HFF-Myc (cell line): Measurements from ENCODE around the gene MLLT3.

Experiments
- DNase-seq: peaks from one replicate; pipeline ENCODE4 v3.0.0-alpha.2; 2011; ENCODE audit warnings: low read depth; ENCODE audit errors: extremely low read depth
- H3K4me3 ChIP-seq: replicated peaks from 2 replicates; pipeline ENCODE4 v1.5.1; 2011; ENCODE audit warnings: low read depth, mild to moderate bottlenecking, control low read depth, low read length
- TF ChIP-seq, protein P1 (sequence below): IDR thresholded peaks from 2 replicates; pipeline ENCODE4 v1.5.1; 2012; ENCODE audit warnings: mild to moderate bottlenecking, low read depth, low read length, control low read depth; ENCODE audit errors: missing control alignments

The MLLT3 gene

DNA sequence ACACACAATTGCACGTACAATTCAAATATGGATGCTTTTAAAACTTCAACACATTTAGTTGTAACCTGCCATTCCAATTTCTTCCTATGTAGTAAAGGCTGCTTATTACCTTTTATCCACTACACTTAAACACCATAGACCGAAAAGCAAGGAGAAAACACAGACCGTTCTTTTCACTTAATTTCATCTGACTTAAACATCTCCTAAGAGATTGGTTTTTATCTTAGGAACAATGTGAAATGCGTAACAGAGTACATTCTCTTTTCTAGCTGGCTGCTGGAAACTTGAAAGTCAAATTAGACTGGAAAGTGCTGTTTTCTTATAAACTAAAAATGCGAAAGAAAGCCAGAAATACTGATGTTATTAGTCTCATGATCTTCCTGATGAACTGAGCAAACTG lies 241.8 kb downstream of the MLLT3 start:
- TF ChIP-seq, protein P1, sequence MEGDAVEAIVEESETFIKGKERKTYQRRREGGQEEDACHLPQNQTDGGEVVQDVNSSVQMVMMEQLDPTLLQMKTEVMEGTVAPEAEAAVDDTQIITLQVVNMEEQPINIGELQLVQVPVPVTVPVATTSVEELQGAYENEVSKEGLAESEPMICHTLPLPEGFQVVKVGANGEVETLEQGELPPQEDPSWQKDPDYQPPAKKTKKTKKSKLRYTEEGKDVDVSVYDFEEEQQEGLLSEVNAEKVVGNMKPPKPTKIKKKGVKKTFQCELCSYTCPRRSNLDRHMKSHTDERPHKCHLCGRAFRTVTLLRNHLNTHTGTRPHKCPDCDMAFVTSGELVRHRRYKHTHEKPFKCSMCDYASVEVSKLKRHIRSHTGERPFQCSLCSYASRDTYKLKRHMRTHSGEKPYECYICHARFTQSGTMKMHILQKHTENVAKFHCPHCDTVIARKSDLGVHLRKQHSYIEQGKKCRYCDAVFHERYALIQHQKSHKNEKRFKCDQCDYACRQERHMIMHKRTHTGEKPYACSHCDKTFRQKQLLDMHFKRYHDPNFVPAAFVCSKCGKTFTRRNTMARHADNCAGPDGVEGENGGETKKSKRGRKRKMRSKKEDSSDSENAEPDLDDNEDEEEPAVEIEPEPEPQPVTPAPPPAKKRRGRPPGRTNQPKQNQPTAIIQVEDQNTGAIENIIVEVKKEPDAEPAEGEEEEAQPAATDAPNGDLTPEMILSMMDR: no peak
- H3K4me3 ChIP-seq: no peak overlapping the region
- DNase-seq: no peak

DNA sequence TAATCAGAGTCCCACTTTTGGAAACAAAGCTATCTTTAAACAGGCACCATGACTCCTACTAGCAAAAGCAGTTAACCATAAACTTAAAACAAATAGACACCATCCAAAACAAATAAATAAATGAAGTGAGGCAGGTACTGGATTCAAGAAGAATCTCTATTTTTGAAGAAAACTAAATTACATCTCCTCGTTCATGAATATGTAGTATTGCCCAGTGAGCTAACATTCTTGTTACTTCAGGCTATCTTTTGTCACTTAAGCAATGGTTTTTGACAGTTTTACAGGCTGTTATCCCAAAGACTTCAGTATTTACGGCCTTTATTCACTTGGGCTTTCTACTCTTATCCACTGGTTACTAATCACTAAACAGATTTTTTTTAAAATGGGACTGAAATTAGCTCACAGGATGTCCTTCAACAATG lies 242.5 kb downstream of the MLLT3 start:
- TF ChIP-seq, protein P1: no peak
- no peak overlapping the region for H3K4me3 ChIP-seq
- DNase-seq: no peak

DNA sequence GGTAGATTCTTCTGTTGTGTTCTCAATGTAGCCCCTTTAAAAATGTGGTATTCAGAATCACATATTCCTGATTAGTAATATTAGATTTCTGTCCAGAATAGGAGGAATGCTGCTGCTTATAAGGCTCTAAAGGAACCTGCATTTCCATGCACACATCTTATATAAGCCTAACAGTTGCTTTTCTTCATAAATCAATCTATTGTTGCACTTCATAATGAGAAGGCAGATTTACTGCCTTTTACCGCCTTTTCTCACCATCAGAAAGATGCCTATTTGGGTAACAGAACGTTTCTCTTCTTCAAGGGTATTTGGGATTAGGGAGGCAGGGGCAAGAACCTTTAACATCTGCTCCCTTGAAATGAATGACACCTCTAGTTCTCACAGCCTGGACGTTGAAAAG lies 243.4 kb downstream of the MLLT3 start:
- no peak overlapping the region for H3K4me3 ChIP-seq
- no peak for DNase-seq
- TF ChIP-seq, protein P1: no peak

DNA sequence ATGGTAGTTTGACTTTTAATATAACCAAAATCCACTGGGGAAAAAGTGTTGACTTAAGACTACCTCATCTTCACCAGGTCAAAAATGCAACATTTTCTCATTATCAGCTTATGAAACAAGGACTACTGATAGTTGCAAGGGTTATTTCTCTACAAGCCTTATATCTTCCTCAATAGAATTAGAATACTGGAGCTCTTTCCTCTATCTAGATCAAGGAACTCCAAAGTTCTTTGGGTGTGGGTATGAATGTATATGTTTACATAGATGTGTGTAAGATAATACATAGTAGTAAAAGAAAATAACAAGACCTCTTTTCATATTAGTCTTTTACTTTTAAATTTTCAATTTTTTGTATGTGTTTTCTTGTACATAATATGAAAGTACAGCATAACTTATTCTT lies 244.5 kb downstream of the MLLT3 start:
- TF ChIP-seq, protein P1: no peak
- H3K4me3 ChIP-seq: no peak overlapping the region
- DNase-seq: no peak

DNA sequence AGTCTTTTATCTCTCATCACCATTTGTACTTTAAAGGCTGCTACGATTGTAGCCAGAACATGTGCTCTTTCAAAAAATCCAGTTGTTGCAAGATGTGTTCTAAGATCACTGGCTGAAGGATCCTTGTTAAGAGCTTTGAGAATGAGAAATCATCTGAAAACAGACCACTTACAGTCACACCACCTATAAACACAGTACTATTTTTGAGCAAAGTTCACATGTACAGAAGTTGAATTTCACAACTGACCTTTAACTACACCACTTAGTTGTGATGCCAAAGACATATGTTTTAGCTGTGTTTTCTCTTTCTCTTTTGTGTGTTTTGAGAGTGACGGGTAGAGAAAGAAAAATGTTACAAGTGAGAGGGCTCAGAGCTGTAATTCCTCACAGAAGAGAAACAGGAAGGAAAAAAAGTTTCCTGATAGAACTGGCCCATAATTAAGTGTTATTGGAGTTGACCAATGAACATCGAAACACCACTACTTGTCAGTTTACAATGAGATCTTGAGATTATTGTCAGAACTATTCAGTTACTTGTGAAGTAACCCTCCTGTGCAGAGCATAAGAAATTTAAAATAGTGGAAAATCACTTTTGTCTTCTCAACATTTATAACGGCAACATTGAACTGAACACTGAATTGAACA lies 245.4 kb downstream of the MLLT3 start:
- no peak overlapping the region for H3K4me3 ChIP-seq
- TF ChIP-seq, protein P1: no peak
- no peak for DNase-seq

DNA sequence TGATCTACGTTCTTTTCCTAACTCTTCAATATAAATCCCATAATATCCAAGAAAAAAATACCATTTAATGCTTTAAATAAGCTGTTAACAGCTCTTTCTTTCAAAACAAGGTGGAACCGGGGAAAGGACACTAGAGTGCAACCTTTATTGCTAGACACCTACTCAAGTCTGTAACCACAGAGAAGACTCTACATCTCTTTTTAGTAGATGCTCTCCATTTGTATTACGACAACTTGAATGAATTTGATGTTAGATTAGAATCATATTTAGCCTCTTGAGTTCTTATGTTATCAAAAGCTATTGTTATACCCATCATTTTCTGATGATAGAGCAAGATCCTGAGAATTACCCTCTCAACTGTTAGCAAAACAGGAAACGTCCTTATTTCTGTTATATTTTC lies 246.3 kb downstream of the MLLT3 start:
- H3K4me3 ChIP-seq: no peak overlapping the region
- TF ChIP-seq, protein P1: no peak

DNA sequence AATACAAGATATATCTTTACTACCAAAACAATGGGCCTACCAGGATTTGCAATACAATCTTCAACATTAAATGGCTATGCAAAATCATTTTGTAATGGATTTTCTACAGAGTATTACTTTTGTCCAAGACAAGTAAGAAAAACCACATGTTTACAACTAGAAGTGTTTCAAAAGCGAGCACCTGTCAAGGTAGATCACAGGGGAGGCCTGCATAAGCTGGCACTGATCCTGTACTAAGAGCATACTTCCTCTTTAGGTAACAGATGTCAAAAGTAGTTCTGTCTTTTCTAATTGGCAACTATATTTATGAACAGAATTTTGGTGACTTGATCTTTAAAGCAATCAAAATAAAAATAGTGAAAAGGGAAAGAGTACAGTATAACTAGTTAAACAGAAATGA lies 249.0 kb downstream of the MLLT3 start:
- TF ChIP-seq, protein P1: no peak
- H3K4me3 ChIP-seq: no peak overlapping the region
- no peak for DNase-seq

More for the DNA sequence above, 246.3 kb downstream of the MLLT3 start:
- DNase-seq: no peak
